Stimulated activated CD4-positive, alpha-beta T cell treated with anti-CD3 and anti-CD28 coated beads, Interleukin-4, amount 100 ng/mL, for 4 hours (primary cell): Measurements from ENCODE around the gene CDH20.
"Not testable (repeated sequence)": the region's sequence is repeated elsewhere in the genome, so short reads cannot be mapped to it uniquely, and the experiment has no call there.

ENCODE experiments used
- DNase-seq, 2 experiments: peaks; one replicate each; pipeline ENCODE4 v3.0.0-alpha.2; 2020

Gene CDH20

DNA sequence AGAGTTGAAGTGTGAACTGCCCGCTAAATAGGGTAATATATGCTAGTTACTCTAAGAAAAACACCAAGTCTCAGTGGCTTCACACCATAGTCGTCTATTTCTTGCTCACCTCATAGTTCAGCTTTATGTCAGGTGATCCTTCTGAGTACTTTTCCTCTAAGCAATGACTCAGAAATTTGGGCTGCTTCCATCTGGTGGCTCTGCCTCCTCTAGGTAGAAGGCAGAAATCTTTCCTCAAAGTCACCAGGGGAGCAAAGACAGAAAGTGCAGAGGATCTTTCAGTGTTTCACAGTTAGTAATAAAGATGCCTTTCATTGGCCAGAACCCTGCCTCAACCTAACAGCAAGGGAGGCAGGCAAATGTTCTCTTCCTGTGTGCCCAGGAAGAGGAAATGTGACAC, 17.3 kb downstream of the CDH20 start:
- DNase-seq, result no peak

DNA sequence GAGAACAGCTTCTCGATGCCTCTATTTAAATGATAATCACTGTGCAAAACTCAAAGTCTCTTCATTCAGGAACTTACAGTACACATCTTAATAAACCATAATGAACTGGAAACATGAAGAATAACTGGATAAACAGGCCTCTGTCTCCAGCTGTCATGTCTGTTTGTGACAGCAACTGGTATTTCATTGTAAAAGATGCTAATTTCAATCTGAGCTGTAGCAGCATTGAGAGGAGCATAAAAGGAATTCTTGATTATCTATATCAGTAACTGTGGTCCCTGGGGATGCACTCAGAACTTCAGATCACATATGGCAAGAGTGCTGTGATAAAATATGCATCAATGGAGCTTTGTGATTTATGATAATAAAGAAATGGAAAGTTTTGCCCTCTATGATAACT, 18.8 kb downstream of the CDH20 start:
- DNase-seq, result no peak

DNA sequence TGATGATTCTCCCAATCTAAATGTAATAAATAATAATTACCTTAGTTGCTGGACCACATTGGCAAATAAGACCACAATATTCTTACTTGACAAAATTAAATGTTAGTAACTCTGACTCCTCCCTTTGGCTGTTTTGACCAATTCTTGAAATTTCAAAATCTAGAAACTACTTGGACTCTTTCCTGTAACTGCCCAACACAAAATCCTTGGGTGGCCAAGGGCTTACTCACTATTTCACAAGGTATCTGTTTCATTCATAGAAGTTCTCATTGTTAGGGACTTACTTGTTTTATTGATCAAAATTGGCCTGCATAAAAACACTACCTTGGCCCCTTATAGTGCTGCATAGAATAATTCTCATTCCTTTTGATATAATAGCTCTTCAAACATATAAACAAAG, 19.4 kb downstream of the CDH20 start:
- DNase-seq, result no peak

DNA sequence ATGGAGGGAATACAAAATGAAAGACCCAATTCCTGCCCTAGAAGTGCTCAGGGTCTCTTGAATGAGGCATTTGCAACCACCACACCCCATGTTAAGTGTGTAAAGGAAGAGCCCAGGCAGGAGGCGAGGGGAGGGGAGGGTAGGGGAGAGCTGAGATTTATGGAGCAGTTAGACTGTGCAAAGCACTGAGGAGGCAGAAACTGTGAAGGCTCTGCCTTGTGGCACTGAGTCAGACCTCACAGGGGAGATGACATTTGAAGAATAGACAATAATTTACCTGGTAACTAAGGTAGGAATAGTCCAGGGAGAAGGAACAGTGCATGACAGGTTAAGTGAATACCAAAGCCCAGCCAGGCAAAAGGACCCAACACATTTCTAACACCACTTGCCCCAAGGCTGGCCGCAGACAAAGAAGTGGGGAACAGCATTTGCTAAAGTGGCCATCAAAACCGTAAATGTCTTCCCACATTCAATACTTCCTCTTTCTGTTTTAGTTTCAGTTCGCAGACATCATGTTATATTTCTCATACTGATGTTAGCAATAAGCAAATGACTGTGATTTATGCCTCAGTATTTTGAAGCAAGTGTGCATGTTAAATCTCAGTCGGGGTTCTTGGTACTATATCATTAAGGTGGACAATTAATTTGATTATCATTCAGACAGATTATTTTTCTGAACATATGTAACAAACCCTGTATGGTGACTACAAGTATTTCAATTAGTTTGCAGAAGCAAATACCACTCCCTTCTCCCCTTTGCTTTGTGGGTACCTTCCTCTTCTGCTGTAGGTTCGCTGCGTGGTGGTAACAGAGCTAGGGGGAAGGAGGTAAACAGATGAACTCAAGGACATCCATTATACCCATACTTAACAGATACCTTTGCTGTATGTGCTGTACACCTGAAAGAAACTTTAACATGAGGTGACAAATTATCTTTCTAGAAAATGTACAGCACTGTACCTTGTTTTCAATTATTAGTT, 27.5 kb downstream of the CDH20 start:
- DNase-seq, result no peak

DNA sequence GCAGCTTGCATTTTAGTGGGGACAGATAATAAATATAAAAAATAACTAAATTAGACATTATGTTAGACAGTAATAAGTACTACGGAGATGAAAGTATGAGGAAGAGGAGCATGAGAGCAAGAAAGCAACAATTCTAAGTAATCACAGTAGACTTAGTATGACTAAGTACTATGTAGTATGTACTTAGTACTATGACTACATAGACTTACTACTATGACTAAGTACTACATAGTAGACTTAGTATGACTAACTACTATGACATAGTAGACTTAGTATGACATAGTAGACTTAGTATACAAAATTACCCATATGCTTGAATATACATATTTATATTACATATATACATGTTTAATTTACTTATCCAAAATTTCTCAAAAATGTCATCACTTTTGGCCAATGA, 29.3 kb downstream of the CDH20 start:
- no peak for DNase-seq

DNA sequence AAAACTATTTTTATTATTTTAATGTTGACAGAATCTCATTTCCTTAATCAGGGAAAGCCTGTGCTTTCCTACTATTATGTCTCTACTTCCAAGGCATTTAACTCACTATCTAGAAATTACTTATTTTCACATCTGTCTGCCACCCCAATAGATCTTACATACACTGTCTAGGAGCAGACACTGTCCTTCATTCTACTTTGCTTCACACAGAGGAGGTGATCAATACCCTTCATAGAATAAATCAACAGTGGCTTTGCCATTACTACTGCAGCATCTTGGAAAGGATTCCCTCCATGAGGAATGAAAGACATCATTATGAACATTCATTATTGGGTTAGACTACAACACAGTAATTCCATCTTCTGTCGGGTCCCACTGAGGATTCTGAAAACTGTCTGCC, 31.7 kb downstream of the CDH20 start:
- no peak for DNase-seq

DNA sequence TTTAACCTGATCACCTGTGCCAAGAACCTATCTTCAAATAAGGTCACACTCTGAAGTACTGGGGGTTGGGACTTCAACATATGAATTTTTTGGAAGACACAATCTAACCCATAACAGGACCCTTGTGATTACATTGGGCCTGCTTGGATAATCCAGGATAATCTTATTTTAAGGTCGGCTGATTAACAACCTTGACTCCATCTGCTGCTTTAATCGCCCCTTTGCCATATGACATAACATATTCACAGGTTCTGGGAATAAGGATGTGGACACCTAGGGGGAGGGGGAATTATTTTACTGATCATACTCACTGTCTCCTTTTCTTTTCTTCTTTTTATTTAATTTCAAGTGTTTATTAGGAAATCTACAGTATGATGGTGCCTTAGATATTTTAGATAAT, 34.8 kb downstream of the CDH20 start:
- DNase-seq, result no peak

DNA sequence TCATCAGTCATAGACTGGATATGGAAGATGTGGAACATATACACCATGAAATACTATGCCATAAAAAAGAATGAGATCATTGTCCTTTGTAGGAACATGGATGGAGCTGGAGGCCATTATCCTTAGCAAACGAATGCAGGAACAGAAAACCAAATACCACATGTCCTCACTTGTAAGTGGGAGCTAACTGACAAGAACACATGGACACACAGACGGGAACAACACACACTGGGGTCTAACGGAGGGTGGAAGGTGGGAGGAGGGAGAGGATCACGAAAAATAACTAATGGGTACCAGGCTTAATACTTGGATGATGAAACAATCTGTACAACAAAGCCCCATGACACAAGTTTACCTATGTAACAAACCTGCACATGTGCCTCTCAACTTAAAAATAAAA, 36.4 kb downstream of the CDH20 start:
- not testable (repeated sequence) for DNase-seq

DNA sequence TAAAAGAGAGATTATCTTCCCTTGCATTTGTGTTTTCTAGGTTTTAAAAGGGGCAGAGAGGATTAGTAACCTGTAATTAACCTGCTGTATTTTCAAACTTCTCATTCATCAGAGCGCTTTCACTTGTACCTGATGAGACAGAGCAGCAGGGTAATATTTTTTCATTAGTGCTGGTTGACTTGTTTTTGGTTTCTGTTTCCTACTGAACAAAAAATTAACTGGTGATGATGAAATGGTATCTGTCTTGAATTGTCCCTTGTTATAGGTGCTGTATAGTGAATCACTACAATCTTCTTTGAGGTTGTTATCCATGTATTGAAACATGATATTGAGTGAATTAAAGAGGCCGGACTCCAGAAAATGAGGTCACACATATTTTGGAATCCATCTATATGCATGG, 37.9 kb downstream of the CDH20 start:
- DNase-seq, result no peak

DNA sequence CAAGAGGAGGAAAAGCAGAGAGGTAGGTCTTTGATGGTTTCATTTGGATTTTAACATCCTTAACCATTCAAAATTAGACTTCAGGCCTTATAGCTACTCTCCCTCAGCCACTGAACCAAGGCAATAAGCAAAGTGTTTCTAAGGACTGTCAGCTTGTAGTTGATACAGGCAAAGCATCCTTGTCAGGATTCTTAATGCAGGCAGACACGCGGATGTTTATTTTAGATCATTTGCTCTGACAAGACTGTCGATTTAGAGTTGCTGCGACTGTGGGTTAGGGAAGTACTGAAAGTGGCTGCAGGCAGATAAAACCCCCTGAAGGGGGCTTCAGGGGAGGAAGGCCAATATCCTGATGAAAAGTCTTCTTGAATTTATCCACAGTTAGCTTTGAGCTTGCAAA, 46.6 kb downstream of the CDH20 start:
- no peak for DNase-seq

DNA sequence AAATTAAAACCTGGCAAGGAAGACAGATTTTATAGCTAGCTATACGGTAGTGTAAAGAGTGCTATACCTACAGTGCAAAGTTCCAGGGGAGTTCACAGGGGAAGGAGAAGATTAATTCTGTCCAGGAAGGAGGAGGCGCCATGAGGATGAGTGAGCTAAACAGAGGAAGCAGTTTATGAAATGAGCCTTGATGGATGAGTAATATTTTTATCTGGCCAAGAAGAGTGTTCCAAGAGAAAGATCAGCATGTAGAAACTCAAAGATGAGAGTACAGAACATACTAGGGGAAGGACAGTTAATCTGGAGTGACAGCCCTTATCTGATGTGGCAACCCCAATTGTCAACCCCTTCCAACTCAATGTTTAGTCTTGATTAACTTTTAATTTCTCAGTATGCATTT, 54.8 kb downstream of the CDH20 start:
- DNase-seq, result no peak

DNA sequence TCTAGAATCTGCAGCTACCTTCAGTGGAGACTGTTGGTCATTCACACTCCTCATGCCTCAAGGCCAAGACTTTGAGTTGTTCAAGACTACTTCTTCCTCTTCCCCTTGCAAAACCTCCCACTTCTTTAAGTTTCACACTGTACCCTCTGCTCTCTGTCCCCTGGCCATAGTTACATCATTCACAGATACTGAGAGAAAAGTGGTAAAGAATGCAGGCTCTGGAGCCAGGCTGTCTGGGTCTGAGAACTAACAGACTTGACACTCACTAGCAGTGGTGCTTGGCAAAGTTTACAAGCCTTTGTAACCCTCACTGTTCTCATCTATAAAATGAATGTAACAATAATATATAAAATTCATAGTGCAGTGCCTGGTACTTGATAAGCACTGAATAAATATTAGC, 61.8 kb downstream of the CDH20 start:
- no peak for DNase-seq

DNA sequence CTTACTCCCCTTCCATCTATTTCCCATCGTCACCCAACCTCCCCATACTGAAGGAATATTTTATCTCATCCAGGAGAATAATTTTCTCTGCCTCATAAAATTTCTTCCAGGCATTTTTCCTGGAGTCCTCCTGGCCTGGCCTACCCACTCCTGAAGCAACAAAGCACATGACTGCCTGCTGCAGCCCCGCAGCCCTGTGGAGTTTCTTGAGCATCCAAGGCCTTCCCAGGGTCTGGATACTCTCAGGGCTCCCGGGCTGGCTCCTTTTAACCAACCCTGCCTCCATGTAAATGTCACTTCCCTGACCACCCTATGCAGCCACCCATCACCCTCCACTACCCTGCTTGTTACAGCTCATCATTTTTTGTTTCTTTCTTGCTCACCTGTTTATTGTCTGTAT, 64.0 kb downstream of the CDH20 start:
- DNase-seq, result no peak

DNA sequence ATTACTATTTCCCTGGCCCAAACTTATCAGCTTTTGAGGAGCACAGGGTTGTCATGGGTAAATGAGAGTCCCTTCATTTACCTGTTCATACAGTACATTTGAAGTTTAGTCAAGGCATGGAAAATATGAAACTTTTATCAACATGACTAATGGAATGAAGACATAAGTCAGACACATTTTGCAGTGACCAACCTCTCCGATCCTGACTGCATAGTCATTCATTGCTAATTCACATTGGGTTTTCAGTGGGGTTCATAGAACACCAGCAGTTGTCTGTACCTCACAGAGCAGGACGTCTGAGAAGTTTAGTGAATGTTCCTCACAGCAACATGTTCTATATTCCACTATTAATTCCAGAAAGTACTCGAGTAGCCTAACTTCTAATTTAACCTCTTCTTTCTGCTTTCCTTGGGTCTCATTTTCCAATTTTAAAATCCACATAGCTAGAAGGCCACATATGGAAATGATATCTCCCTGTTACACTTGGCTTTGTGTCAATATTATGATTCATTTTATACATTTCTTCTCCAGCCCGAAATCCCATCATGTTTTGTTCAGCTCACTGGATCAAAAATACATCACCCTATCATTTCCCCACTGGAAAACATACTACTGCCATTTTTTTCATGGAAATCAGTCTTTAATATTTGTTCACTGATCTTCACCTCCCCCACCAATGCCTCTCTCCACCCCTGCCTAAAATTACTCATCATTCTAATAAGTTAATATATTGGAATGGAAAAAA, 65.9 kb downstream of the CDH20 start:
- no peak for DNase-seq

DNA sequence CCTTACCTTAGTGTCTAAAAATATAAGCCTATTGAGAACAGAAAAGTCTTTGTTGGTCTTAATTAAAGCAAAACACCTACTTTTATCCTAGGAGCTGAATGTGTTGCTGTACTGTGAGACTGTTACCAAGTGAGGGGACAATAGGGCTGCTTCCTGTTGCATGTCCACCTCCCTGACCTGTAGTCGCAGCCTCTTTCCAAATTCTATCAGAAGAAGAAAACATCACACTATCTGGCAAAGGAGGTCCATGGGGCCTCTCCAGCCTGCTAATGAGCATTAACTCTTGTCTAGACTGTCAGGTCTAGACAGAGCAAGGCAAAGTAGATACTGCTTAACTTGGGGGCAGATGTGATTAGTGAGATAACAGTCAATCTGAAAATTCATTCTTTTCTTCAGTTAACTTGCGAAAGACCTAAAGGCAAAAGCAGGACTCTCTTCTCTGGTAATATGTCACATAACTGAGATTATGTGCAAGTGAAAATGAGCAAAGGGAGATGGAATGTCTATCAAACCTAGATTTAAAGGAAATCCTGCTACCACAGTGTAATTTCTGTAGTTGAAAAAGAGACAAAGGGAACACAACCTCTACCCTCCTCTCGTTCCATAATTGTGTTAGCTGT, 66.9 kb downstream of the CDH20 start:
- no peak for DNase-seq

DNA sequence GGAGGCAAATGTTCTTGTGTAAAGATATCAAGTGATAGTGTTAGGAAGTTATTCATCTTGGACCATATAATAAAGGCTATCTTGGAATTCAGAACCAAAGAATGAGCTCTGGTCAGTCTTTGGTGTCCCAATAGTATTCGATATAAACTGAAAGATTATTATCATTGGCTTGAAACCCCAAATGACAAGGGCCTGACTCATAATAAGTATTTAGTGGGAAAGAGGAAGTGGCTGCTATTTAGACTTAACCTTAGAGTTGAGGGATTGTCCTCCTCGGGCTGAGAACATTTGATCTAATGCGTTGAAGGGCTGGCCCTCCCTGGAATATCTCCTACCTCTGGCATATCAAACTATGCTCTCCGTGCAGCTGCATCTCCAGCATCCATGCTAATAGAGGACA, 67.5 kb downstream of the CDH20 start:
- DNase-seq, result no peak

DNA sequence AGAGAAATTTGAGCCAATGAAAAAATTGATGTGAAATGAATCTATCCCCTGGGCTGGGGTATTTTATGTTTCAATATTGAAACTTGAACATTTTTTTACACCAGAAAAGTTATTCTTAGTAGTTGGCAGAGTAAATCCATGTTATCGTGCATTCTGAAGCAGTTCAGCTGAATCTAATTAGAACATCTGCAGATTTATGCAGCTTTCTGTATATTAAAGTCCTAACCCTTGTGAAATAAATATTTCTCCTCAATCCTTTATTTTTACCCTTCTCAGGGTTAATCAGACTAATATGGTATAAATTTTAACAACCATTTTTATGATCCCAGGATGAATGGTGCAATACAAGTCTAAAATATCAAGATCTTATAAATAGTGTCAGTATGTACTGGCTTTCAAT, 69.5 kb downstream of the CDH20 start:
- no peak for DNase-seq

DNA sequence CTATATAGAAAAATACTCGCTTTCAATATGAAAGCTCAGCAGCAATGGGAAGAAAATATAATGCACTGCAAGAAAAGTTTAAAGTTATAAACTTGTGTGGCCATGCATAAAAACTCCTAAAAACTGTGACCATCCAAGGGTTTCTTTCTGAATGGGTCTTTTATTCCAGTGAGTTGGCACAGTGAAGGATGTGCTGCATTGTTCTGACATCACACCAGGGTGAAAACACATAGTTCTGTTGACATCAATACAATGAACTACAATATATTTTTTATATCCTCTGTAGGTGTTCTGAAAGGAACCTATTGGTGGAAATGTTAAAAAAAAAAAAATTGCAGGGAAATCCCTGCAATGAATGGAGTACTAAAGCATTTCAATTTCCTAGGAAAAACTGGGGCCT, 80.2 kb downstream of the CDH20 start:
- no peak for DNase-seq

DNA sequence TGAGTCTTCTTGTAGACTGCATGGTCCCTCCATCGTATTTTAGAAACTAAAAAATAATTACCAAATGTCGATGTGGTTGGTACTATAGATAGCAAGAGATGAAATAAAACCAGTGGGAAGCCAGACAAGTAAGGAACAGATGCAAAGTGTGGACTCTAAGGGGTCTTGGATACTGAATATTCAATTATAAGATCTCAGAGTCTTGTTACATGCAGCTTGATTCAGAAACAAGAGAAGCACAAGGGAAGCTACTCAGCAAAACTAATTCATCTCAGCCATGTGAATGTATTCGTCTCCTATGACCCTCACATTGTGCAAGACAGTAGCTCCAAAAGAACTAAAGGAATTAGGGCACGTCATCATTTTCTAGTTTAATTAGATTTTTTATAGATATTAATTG, 80.9 kb downstream of the CDH20 start:
- DNase-seq, result no peak

DNA sequence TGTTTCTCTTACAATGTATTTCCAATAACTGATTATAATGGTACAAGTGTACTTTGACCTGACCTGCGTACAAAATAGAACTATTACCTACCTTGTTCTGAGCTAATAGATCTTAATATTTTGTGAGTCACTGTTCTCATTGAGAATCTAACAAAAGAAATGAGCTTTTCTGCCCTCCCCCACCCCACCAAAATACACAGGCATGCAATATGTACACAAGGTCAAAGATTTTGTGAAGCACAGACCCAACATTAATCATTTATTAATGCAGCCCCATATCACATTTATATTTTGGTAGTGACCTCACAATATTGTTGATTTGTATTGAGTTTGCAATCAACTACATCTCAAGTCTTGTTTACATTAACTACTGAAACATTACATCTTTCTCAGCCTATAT, 86.5 kb downstream of the CDH20 start:
- no peak for DNase-seq

DNA sequence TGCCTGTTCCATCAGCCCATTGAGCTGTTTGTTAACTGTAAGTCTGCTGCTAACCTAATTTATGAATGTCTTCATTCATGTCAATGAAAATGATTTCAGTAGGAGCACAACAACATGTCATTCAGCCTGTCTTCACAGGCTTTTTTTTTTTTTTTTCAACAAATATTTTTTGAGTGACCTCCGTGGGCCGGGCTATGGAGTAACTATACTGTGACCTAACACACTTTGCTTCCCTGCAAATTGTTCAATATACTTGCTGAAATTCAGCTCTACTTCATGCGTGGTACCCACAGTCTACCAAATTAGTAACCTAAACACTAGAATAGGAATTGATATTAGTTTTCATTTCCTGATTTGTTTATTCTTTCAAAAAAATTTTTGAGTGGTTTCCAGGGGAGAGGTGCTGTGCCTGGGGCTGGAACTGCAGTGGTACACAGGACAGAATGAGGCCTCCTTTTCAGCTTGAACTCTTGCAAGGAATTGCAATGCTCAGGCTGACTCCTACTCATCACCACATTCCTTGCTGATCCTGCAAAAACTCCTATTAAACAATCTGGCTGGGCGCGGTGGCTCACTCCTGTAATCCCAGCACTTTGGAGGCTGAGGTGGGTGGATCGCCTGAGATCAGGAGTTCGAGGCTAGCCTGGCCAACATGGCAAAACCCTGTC, 87.1 kb downstream of the CDH20 start:
- DNase-seq, result no peak

DNA sequence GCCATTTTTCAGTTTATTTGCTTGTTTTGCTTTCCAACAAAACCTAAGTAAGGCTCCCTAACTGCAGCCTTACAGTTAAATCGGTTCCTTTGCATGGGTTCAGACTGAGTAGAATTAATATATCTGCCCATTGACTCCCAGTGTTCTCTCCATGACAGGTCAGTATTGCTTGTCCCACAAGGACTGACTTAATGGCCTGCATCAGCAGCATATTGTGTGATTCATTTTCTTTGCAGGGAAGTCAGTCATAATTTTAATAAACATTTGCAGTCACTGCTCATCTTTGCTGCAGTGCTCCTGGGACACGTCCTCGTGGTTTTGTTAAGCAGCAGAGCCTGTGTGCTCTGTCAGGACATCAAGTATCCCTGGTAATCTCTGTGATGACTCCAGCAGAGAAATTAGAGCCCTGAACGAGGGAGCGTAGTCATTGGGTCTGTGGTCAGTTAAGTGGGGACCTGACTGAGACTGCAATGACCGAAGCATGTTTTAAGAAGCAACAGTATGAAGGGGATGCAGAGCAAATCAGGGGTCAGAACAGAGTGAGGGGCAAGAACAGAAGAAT, 93.3 kb downstream of the CDH20 start:
- DNase-seq, result no peak

DNA sequence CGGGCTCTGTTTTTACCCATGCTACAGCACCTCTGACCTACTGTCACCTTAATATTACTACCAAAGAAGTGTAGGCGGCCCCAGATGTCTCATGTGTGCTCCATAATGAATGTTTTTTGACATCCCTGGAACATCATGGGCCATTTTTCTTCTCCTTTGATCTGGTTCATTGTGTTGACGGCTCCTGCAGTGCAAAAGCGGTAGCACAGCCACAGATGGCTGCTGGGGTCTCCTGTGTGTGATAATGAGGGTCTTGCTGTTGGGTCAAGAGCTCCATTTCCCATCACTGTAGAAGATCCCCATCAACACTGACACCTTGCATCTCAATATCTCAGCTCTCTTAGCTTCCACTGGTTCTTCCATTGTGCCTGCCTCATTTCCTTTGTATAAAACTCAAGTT, 95.0 kb downstream of the CDH20 start:
- no peak for DNase-seq
